Psoas muscle (tissue), 8 donors: Measurements from ENCODE around the gene STRADA. TPM values are rescaled to one million over a fixed set of nuclear protein-coding genes. Genes with fewer than 3 reads are reported as not detected.
A peak's percentile ranks its signal among the peaks of the same experiment; 100 is the strongest.

Experiments
- ATAC-seq, 4 donors: fragments of 200-7000 bp; cut with Tn5 transposase; one replicate each; pipeline ENCODE4 v1.9.1; 2020; ENCODE audit warnings: moderate library complexity in 3 of 4, mild to moderate bottlenecking in 2 of 4
- DNase-seq, 2 donors: peaks; one replicate each; pipeline ENCODE4 v3.0.0-alpha.2; 2020
- H3K27ac ChIP-seq: fragments of 200-600 bp; one replicate; pipeline ENCODE4 v1.8.0; 2022
- H3K27me3 ChIP-seq, 3 donors: fragments of 200-600 bp in 1 of 3; one replicate each; pipeline versions ENCODE4 v1.6.1 to v1.8.0; 2013 to 2022; ENCODE audit warnings: low read length in 2 of 3, mild to moderate bottlenecking in 2 of 3, moderate library complexity in 1 of 3; ENCODE audit not compliant: insufficient read depth in 3 of 3
- H3K36me3 ChIP-seq, 2 donors: fragments of 200-600 bp in 1 of 2; one replicate each; pipeline versions ENCODE4 v1.6.1 to v1.8.0; 2013 to 2022; ENCODE audit warnings: low read depth in 1 of 2, mild to moderate bottlenecking in 1 of 2, moderate library complexity in 1 of 2; ENCODE audit not compliant: insufficient read depth in 1 of 2
- H3K4me1 ChIP-seq: fragments of 200-600 bp; one replicate; pipeline ENCODE4 v1.8.0; 2022
- H3K4me3 ChIP-seq: fragments of 200-600 bp; one replicate; pipeline ENCODE4 v1.8.0; 2022; ENCODE audit warnings: mild to moderate bottlenecking
- H3K9me3 ChIP-seq: fragments of 200-600 bp; one replicate; pipeline ENCODE4 v1.8.0; 2022
- WGBS, 3 donors: extraction: QIAGEN DNeasy Blood & Tissue Kit; methylation state at CpG; one replicate each; pipeline versions ENCODE4 v1.1.6 to v1.1.7; 2013; 5-methylcytosine and 5-hydroxymethylcytosine counted together
- intact Hi-C, 2 donors: fragments of 100-400 bp; cut with DNase I; formaldehyde crosslinking; loops; one replicate each; pipeline versions ENCODE4 v1.11.0 to v1.14.2; 2022
- polyA plus RNA-seq, 3 donors: library from polyadenylated mRNA; stranded (reverse); fragments of 200-250 nt; gene quantifications; one replicate each; pipeline ENCODE4 v1.2.3, GENCODE V29; 2013
- total RNA-seq, 4 donors: library from RNA; stranded (reverse); fragmentation: NEBNext Ultra II Directional in 2 of 4; extraction: Animal tissue kit (Norgen Biotek cat#: 25700) in 2 of 4; gene quantifications; one replicate each; pipeline versions ENCODE4 v1.2.1 to v1.2.4, GENCODE V29; 2021 to 2023
- TF ChIP-seq, protein P1 (sequence below): fragments of 200-600 bp; IDR thresholded peaks from one replicate; pipeline ENCODE4 v1.8.0; 2022; ENCODE audit warnings: antibody characterized with exemption
- donor health status: healthy with polysubstance abuse.
- donor health status: DM: no; HTN: no; CAD: no; lungs with moderate emphysema.
- donor health status: Bipolar disorder and iron deficiency.
- donor health status: healthy.
- donor health status: DM: yes; HTN: yes; CAD: no.
- donor health status: DM: no; HTN: no; CAD: no.
- donor health status: DM: no; HTN: no; CAD: no.
- donor health status: DM: yes; HTN: yes; CAD: no.

The STRADA gene
- total and polyA plus RNA-seq, 7 donors = 6.7 to 14.9 (median 9.5) TPM

DNA sequence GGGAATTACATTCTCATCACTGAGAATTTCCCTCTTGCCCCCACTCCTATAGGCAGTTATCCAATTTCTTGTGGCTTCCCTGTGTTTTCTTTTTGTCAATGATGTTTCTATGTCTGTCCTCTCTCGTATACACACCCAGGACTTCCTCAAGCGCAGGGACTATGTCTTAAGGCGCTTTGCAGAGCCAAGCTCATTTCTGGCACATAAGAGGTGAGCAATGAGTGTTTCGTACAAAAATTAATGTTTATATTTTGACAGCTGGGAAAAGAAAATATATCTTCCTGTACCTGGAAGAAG lies 33.3 kb upstream of the STRADA start:
- Histone ChIP-seq H3K27ac (peak overlapping the region; percentile 98), H3K4me1 (peaks cover 40% of the 10 kb centered on the region), H3K27me3 (no peaks in the 10 kb centered on the region), H3K4me3 (peak overlapping the region; percentile 89), H3K9me3 (no peaks in the 10 kb centered on the region), H3K36me3 (peaks cover 10 to 39% of the 10 kb centered on the region in 2 donors)
- WGBS, 3 donors = 3 to 6% (median 3%) methylated on average over 4 of the region's 4 CpGs
- TF ChIP-seq, protein P1, sequence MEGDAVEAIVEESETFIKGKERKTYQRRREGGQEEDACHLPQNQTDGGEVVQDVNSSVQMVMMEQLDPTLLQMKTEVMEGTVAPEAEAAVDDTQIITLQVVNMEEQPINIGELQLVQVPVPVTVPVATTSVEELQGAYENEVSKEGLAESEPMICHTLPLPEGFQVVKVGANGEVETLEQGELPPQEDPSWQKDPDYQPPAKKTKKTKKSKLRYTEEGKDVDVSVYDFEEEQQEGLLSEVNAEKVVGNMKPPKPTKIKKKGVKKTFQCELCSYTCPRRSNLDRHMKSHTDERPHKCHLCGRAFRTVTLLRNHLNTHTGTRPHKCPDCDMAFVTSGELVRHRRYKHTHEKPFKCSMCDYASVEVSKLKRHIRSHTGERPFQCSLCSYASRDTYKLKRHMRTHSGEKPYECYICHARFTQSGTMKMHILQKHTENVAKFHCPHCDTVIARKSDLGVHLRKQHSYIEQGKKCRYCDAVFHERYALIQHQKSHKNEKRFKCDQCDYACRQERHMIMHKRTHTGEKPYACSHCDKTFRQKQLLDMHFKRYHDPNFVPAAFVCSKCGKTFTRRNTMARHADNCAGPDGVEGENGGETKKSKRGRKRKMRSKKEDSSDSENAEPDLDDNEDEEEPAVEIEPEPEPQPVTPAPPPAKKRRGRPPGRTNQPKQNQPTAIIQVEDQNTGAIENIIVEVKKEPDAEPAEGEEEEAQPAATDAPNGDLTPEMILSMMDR = no peak
- DNase-seq (no peak), ATAC-seq (no peak)
- intact Hi-C loops = loop anchor here (2.0 to 5.0 kb wide), 2 partner anchors 47 to 52 kb away; partner anchors contain the start of genes FTSJ3 (in 1 of the 2) and PSMC5 (in 1 of the 2)

GRCh38 chr17:63774141-63774968 lies 32.8 kb upstream of the STRADA start, which contains the start of gene DDX42:
Gene DDX42, plus strand, starts transcription at chr17:63774170. Its CDS starts 12,880 bp downstream, at chr17:63787050.
- intact Hi-C loops = loop anchor here in 1 of 2 donors (2.0 kb wide), 1 partner anchor 52 kb away; the partner anchor contains the start of genes FTSJ3 and PSMC5
- TF ChIP-seq, protein P1 = no peak

GRCh38 chr17:63773272-63774140 lies 31.9 kb upstream of the STRADA start, which contains the start of gene CCDC47:
Gene CCDC47, minus strand, starts transcription at chr17:63773597. Its CDS starts 7,422 bp downstream, at chr17:63766175.
- ATAC-seq (peak; percentile 90 to 94 (median 92)), DNase-seq (peak; percentile 98 to 99)
- H3K9me3 ChIP-seq = no peaks in the 10 kb centered on the region
- H3K36me3 ChIP-seq = peaks cover 10 to 30% of the 10 kb centered on the region in 2 donors
- intact Hi-C loops = loop anchor here in 1 of 2 donors (2.0 kb wide), 1 partner anchor 53 kb away; the partner anchor contains the start of genes FTSJ3 and PSMC5
- peak within 1 kb of the TSS; percentile 98 for H3K27ac ChIP-seq
- H3K27me3 ChIP-seq = no peaks in the 10 kb centered on the region
- TF ChIP-seq, protein P1 = no peak
- 0% methylated on average over 68 to 74 of the region's 74 CpGs for WGBS, 3 donors
- peaks cover 35% of the 10 kb centered on the region for H3K4me1 ChIP-seq
- H3K4me3 ChIP-seq = peak within 1 kb of the TSS; percentile 89

More at GRCh38 chr17:63774141-63774968, 32.8 kb upstream of the STRADA start, which contains the start of gene DDX42:
- ATAC-seq (peak; percentile 2 to 19 (median 3)), DNase-seq (peak; percentile 90 to 96)
- Histone ChIP-seq H3K36me3 (peaks cover 10 to 33% of the 10 kb centered on the region in 2 donors), H3K27ac (peak within 1 kb of the TSS; percentile 98), H3K4me1 (peaks cover 35% of the 10 kb centered on the region), H3K9me3 (no peaks in the 10 kb centered on the region), H3K27me3 (no peaks in the 10 kb centered on the region), H3K4me3 (peak within 1 kb of the TSS; percentile 89)
- 0 to 1% (median 1%) methylated on average over 45 to 67 of the region's 67 CpGs for whole genome bisulfite sequencing, 3 donors

DNA sequence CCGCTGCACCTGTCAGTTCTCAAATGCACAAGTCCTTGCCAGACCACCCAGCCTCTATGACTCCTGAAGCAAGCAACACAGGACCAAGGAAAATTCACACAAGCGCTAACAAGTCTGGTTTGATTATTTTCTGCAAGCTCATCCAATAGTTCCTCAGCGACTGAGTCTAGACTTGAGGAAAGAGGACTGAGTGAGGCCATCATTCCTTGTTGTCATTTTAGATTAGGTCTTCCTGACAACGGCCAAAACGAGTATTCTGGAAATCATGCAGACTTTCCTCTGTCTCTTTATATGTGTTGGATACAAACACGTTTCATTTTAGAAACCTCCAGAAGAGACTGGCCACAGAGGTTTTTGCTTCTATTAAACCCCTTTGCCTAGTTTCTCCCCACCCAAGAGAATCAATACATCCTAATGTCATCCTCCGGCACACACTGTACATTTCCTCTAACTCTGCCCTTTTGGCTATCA lies 31.2 kb upstream of the STRADA start:
- 2 to 3% (median 3%) methylated on average over 7 of the region's 7 CpGs for WGBS, 3 donors
- H3K27me3 ChIP-seq = no peaks in the 10 kb centered on the region
- ATAC-seq = peak in 1 of 4 donors; percentile 2
- peaks cover 9 to 25% of the 10 kb centered on the region in 2 donors for H3K36me3 ChIP-seq
- peak overlapping the region; percentile 98 for H3K27ac ChIP-seq
- peak overlapping the region; percentile 89 for H3K4me3 ChIP-seq
- DNase-seq = no peak
- H3K4me1 ChIP-seq = peaks cover 29% of the 10 kb centered on the region
- TF ChIP-seq, protein P1 = no peak
- H3K9me3 ChIP-seq = no peaks in the 10 kb centered on the region
- intact Hi-C loops = no loop called here
